GM19372 (cell line): ENCODE results near the gene LRRTM3.

ENCODE experiments used
- ATAC-seq: cut with Tn5 transposase; IDR thresholded peaks from one replicate; pipeline ENCODE4 v1.9.1; 2021; ENCODE audit warnings: mild to moderate bottlenecking, low read depth, moderate library complexity; ENCODE audit not compliant: unreplicated experiment

LRRTM3 gene

DNA sequence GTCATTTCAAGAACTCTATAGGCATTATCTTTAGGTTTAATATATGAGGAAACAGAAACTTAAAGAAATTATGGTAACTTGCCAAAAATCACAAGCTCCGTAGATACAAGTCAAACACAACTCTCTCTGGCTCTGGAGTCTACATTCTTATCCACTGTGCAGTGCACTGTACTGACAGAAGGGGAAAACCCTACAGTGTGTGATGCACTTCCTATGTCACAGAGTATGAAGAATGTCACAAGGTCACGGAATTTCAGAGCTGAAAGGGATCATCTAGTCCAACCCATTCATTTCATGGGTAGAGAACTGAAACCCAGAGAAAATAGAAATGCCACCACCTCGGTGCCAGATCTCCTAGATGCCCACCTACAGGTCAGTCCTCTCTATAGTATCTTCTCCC is 86.1 kb downstream of the LRRTM3 start:
- ATAC-seq, result no peak

DNA sequence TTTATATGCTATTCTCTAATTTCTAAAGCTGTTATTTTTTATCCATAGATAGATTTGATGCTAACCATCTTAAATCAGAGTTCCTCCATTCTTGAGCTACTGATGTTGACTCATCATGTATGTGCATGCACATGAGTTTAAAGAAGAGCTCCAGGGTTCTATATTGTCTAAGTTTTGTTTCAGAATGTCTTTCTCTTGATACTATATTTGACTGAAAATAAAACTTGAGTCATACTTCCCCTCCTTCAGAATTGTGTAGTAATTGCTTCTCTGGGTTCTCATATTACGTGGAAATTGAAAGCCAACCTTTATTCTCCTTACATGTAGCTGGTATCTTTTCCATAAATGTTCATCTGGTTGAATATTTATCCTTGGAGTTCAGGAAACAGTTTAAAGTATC is 89.4 kb downstream of the LRRTM3 start:
- no peak for ATAC-seq

DNA sequence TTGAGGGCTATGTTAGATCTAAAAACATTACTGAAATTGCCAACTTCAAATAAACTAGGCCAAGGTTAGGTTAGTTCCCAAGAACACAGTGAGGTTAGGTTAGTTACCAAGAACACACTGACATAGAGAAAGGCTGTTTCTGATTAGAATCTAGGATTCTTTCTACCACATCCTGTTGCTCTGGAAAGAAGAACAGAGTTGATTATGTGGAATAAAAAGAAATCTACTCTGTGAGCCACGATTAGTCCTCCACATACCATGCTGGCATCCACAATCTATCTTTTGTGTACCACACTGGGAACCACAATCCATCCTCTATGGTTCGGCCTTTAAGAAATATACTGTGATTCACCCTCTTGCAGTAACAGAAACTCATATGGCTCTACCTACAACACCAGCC is 91.4 kb downstream of the LRRTM3 start:
- no peak for ATAC-seq

DNA sequence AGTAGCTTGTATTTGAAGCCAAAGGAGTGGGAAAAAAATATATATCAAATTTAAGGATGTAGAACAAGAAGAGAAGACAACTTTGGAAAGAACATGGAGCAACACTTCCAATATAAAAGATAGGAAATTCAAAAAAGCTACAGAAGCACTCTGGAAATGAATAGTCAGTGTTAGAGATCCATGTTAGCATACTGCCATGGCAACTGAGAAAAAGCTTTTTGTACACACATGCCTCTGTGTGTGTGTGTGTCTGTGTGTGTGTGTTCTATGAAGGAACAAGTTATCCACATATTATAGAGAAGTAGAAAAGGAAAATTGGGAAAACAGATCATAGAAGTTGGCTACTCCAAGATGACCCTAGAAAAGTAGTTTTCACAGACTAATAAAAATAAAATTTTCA is 96.3 kb downstream of the LRRTM3 start:
- no peak for ATAC-seq

DNA sequence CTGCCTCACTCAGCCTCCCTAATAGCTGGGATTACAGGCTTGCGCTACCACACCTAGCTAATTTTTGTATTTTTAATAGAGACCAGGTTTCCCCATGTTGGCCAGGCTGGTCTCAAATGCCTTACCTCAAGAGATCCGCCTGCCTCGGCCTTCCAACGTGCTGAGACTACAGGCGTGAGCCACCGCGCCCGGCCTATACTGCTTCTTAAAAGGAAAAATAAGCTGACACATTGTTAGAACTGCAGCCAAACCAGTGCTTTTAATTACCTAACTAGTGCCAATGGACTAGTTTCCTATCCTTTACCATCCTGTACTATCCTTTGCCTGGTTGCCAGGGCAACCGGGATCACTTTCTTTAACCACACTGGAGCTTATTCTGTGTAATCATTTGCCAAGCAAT is 108.0 kb downstream of the LRRTM3 start:
- no peak for ATAC-seq

- ATAC-seq, result no peak
These were observed 111.0 kb downstream of the LRRTM3 start for GRCh38 chr10:67036808-67037207.

DNA sequence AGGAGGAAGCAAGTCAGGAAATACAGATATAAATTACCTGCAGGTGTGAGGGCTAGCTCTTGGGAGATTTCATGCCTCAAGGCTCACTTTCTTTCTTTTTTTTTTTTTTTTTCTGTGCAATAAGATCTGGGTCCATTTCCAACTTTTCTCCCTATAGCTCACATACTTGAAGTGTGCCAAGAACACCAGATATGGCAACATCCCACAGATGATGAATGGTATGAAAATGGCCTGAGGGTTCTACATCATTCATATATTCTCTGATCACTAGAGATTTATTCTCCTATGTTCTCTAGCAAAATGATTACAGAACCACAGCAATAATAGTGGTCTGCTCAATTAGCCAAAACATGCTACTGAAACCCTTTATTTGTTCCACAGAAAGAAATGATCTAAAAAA is 117.2 kb downstream of the LRRTM3 start:
- no peak for ATAC-seq

DNA sequence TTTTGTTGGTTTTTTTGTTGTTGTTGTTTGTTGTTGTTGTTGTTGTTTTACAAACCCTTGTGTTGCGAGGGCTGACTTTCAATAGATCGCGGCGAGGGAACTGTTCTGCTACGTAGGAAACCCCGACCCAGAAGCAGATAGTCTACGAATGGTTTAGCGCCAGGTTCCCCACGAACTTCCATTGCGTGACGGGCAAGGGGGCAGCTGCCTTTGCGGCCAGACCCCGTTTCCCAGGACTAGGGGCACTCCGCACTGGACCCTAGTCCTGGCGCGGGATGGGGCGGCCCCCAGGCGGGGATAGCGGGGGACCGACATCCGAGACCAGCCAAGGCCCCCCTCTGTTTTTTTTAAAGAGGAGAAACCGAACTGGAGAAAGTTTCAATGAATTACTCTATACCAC is 119.6 kb downstream of the LRRTM3 start:
- ATAC-seq, result no peak

- no peak for ATAC-seq
These were observed 120.7 kb downstream of the LRRTM3 start for GRCh38 chr10:67046507-67046906.

- ATAC-seq, result no peak
These were observed 124.2 kb downstream of the LRRTM3 start for GRCh38 chr10:67049988-67050387.

GRCh38 chr10:67050415-67050814 is 124.6 kb downstream of the LRRTM3 start:
- no peak for ATAC-seq

DNA sequence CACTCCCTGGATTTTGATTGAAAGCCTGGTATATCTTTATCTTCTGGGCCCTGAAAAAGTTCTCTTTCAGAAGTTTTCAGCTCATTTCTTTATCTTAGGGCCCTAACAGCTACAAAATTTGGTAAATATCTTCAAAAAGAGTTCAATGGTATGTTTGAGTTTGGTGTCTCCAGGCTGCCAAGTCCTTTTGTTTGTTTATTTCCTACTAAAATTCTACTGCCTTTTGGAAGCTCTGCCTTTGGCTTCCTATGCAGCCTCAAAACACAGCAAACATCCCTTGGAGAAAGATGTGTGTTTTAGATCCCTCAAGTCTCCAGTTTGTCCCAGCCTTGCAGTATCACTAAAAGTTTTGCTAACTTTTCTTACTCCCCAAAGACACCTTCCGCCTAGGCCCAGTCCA is 146.8 kb downstream of the LRRTM3 start:
- no peak for ATAC-seq

DNA sequence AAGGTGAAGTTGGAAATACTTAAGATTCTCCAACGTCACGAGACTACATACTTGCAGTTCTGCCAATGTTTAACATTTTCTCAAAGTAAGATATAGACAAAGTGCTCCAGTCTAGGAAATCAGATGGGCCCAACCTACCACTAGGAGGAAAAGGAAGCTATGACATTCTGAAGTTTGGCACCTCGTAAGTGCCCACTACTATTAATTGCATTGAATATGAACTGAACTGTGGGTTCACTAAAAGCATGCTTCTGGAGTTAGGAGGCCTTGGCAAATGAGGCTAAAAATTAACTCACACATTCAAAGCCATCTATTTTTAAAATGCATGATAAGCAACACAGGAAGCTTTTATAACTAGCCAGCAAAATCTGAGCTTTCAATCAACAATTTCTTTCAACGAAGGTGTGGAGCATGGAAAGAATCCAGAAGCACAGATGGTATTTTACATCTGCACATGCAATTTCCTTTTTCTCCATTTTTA is 149.7 kb downstream of the LRRTM3 start:
- no peak for ATAC-seq

GRCh38 chr10:67076144-67076543 is 150.3 kb downstream of the LRRTM3 start:
- ATAC-seq, result no peak

GRCh38 chr10:67077376-67077775 is 151.5 kb downstream of the LRRTM3 start:
- no peak for ATAC-seq

GRCh38 chr10:67079126-67079525 is 153.3 kb downstream of the LRRTM3 start:
- ATAC-seq, result no peak

DNA sequence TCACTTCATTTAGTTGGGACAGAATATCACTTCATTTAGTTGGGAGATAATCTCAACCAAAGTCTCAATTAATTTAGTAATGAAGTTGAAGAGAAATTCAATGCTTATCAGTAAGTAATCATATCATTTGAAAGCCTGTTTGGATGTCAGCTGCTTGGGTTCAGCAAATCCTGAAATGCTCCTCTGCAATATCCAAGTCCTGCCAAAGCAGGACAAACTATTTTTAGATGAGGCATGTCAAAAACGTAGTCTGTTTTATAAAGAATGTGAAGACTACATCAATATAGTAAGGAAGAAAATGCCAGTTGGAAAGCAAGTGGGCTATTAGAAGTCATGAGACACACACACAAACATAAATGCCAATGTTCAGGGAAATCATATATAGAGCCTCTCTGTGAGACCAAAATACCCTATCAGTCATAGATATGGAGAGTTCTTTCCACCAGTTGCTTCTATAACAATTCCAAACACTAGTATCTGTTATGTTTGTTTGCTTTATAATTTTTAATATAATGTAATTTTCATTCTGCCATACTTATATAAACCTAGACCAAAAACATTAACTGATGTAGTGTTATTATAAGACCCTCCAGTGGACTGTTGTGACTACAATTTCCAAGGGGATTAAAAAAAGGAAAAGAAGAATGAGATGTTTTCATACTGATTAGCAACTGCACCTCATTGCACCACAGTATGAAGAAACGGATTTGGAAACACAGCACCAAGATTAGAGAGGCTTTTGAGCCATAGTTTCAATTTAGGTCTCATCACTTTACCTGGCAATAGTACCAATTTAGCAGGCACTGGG is 160.7 kb downstream of the LRRTM3 start:
- no peak for ATAC-seq

GRCh38 chr10:67087135-67087425 is 161.2 kb downstream of the LRRTM3 start:
- no peak for ATAC-seq

GRCh38 chr10:67088036-67088435 is 162.2 kb downstream of the LRRTM3 start:
- no peak for ATAC-seq

DNA sequence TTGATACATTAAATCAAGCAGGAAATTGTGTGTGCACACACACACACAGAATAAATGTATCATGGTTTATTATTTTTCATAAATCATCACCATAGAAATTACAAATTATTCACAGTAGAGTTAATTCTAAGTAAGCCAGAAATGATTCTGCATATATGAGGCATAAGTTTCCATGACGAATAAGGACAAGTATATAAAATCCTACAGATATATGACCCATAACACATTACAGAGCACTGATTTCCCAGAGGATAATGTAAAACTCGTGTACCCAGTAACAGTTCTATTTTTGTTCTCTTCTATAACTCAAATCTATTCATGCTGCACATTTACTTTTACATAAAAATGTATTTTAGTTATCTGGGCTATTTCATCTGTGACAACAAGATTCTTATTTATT is 169.7 kb downstream of the LRRTM3 start:
- no peak for ATAC-seq

- ATAC-seq, result no peak
These were observed 172.6 kb downstream of the LRRTM3 start for GRCh38 chr10:67098461-67098860.

DNA sequence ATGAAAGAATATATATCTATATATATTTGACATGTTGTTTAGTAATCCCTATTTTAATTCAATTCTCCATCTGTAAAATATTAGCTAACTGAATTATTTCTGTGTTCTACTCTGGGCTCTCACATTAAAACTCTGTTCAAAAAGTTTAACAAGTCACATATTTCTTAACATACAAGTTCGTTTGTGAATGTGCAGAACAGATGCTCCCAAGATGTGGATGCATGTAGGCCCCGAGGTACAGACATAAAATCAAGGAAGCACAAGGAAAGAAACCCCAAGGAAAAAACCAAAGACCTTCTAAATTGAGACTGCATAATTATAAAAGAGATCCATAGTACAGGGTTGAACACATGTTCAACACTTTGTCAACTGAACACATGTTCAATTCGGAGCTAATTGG is 175.1 kb downstream of the LRRTM3 start:
- ATAC-seq, result no peak

DNA sequence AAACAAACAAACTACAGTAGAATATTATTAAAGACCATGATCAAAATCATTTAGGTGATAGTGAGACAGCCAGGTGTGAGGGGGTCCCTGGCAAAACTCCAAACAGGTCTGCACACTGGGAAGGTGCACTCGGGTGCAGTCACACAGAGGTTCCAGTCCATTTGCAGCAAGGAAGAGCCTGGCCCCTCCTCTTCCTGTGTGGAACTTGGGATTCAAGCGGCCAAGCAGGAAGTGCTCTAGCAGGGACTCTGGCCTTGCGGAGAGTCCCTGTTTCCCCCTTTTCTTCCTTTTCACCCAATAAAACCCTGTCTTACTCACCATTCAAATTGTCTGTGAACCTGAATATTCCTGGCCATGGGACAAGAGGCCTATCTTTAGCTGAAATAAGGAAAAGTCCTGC is 181.8 kb downstream of the LRRTM3 start:
- no peak for ATAC-seq
